Uterus (tissue), 2 donors: ENCODE measurements around the gene SGO1.

Experiments
- CTCF ChIP-seq, 4 experiments: fragments of 200-600 bp in 2 of 4; fragments of 450-650 bp in 2 of 4; sonication (generic) in 2 of 4; IDR thresholded peaks; one replicate each; pipeline ENCODE4 v1.5.1; 2016 to 2019; ENCODE audit warnings: antibody characterized with exemption in 4 of 4, mild to moderate bottlenecking in 2 of 4, moderate library complexity in 1 of 4
- POLR2A ChIP-seq, 2 donors: fragments of 450-650 bp; IDR thresholded peaks; one replicate each; pipeline ENCODE4 v1.6.1; 2016; ENCODE audit warnings: antibody characterized with exemption in 2 of 2, mild to moderate bottlenecking in 1 of 2, moderate library complexity in 1 of 2

- TF ChIP-seq CTCF (IDR thresholded peaks at IDR 0.05): no peak
- no peak for TF ChIP-seq POLR2A (IDR thresholded peaks at IDR 0.05)
These were observed 5.0 kb upstream of the SGO1 start for GRCh38 chr3:20190991-20191390.
